Fibroblast of lung (primary cell): ENCODE data around the gene TNIK. TPM values are rescaled to one million over a fixed set of nuclear protein-coding genes. Genes with fewer than 3 reads are reported as not detected.

ENCODE experiments used
- DNase-seq, 2 donors: peaks; one replicate each; pipeline versions ENCODE4 v3.0.0 to v3.0.0-alpha.2; 2010; ENCODE audit warnings: low read depth in 2 of 2
- H2AFZ ChIP-seq: 2 replicates; pipeline ENCODE4 v1.5.1; 2012; ENCODE audit warnings: low read length, control low read depth, inconsistent platforms
- H3K27ac ChIP-seq: 2 replicates; pipeline ENCODE4 v1.5.1; 2011; ENCODE audit warnings: low read length, control low read depth; ENCODE audit not compliant: insufficient read depth
- H3K27me3 ChIP-seq: 2 replicates; pipeline ENCODE4 v1.5.1; 2011; ENCODE audit warnings: mild to moderate bottlenecking, low read length; ENCODE audit not compliant: control insufficient read depth, insufficient read depth
- H3K36me3 ChIP-seq: 2 replicates; pipeline ENCODE4 v1.5.1; 2011; ENCODE audit warnings: low read length; ENCODE audit not compliant: control insufficient read depth, insufficient read depth
- H3K4me1 ChIP-seq: 2 replicates; pipeline ENCODE4 v1.5.1; 2011; ENCODE audit warnings: low read length; ENCODE audit not compliant: control insufficient read depth, insufficient read depth; ENCODE audit errors: extremely low read depth
- H3K4me2 ChIP-seq: 2 replicates; pipeline ENCODE4 v1.5.1; 2011; ENCODE audit warnings: low read length, control low read depth; ENCODE audit not compliant: insufficient read depth; ENCODE audit errors: extremely low read depth
- H3K4me3 ChIP-seq, 4 experiments: fragments of 200-600 bp in 1 of 4; sonication (generic) in 1 of 4; replicated peaks in 1 of 4; 2 replicates each; pipeline ENCODE4 v1.5.1; 2011 to 2016; ENCODE audit warnings: low read length in 4 of 4, low read depth in 3 of 4, mild to moderate bottlenecking in 3 of 4, control low read depth in 2 of 4, inconsistent platforms in 1 of 4, mixed read lengths in 1 of 4; ENCODE audit not compliant: insufficient read depth in 1 of 4; ENCODE audit errors: control extremely low read depth in 1 of 4
- H3K79me2 ChIP-seq: 2 replicates; pipeline ENCODE4 v1.5.1; 2012; ENCODE audit warnings: mild to moderate bottlenecking, low read length, inconsistent platforms; ENCODE audit not compliant: control insufficient read depth, insufficient read depth
- H3K9ac ChIP-seq: 2 replicates; pipeline ENCODE4 v1.5.1; 2011; ENCODE audit warnings: mild to moderate bottlenecking, low read length, control low read depth; ENCODE audit not compliant: insufficient read depth
- H3K9me3 ChIP-seq: 2 replicates; pipeline ENCODE4 v1.5.1; 2012; ENCODE audit warnings: low read depth, low read length; ENCODE audit not compliant: control insufficient read depth, insufficient read depth
- H4K20me1 ChIP-seq: 2 replicates; pipeline ENCODE4 v1.5.1; 2011; ENCODE audit warnings: low read length; ENCODE audit not compliant: control insufficient read depth, insufficient read depth; ENCODE audit errors: extremely low read depth
- EZH2 ChIP-seq: IDR thresholded peaks from 2 replicates; pipeline ENCODE4 v1.5.1; 2012; ENCODE audit warnings: low read length, control low read depth, mild to moderate bottlenecking; ENCODE audit errors: missing control alignments
- polyA plus RNA-seq, 2 donors: library from polyadenylated mRNA; depleted of rRNA in 1 of 2; stranded (reverse) in 1 of 2; unstranded in 1 of 2; fragments of >200 nt; gene quantifications; 2 replicates each; pipeline ENCODE4 v1.2.1, GENCODE V29; 2011 to 2012; ENCODE audit warnings: missing spikeins in 1 of 2
- total RNA-seq: library from RNA; depleted of rRNA; stranded (reverse); fragments of >200 nt; gene quantifications from 2 replicates; pipeline ENCODE4 v1.2.1, GENCODE V29; 2014
- TF ChIP-seq, protein P1 (sequence below), 2 donors: IDR thresholded peaks in 1 of 2; conservative IDR thresholded peaks in 1 of 2; 1 replicate in 1 of 2; 2 replicates in 1 of 2; pipeline ENCODE4 v1.5.1; 2011 to 2012; ENCODE audit warnings: low read length in 2 of 2, control low read depth in 1 of 2, inconsistent platforms in 1 of 2, low read depth in 1 of 2, mild to moderate bottlenecking in 1 of 2

The TNIK gene
- total and polyA plus RNA-seq, 2 donors (not counting 1 experiment from before 2014, with no cell fraction given) = 13.8 to 39.3 TPM

DNA sequence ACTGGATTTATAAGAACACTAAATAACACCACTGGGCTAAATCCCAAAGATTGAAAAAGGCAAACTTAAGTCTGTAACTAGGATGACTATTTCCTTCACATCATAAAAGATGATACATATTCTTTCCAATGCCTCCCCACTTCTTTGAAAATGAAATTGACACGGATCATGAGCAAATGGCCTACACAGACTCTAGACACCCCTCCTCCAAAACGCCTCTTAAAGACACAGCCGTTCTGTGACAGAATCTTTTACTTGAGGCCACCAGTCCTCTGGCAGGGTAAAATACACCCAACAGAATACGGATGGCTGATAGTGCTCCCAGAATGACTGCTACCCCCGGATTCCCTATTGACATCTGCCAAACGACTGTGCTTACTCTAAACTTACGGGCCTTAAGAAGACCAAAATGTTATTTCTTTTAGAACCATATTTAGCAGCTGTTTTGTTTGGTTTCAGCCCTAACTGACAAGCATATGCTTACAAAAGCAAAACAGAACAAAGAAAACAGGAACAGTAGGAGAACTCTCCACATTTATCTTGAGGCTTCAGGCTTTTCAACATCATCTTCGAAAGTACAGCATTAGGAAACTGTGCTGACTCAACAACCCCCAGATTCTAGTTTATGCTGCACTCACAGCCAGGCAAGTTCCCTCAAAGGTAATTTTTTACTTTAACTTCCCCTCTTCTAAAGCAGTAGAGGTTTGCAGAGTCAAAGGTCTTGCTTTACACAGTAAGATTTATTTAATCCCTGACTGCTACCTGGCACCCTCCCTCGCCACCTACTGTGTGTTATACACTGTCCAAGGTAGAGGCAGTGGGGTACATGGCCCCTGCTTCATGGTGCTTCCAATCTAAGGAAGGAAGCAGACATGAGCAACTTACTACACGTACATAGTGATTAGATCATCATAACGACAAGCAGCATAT, 84.3 kb downstream of the TNIK start:
- Histone ChIP-seq H2AFZ (peak overlapping the region; percentile 6), H3K79me2 (peaks cover 5% of the 10 kb centered on the region), H3K9ac (no peak overlapping the region), H3K4me3 (no peak overlapping the region), H4K20me1 (no peaks in the 10 kb centered on the region), H3K36me3 (no peaks in the 10 kb centered on the region), H3K27me3 (no peaks in the 10 kb centered on the region), H3K27ac (peak overlapping the region; percentile 59), H3K9me3 (no peaks in the 10 kb centered on the region), H3K4me2 (peak overlapping the region; percentile 38), H3K4me1 (peaks cover 9% of the 10 kb centered on the region)
- DNase-seq = peak; percentile 53 to 68
- TF ChIP-seq EZH2 = no peak
- TF ChIP-seq, protein P1, sequence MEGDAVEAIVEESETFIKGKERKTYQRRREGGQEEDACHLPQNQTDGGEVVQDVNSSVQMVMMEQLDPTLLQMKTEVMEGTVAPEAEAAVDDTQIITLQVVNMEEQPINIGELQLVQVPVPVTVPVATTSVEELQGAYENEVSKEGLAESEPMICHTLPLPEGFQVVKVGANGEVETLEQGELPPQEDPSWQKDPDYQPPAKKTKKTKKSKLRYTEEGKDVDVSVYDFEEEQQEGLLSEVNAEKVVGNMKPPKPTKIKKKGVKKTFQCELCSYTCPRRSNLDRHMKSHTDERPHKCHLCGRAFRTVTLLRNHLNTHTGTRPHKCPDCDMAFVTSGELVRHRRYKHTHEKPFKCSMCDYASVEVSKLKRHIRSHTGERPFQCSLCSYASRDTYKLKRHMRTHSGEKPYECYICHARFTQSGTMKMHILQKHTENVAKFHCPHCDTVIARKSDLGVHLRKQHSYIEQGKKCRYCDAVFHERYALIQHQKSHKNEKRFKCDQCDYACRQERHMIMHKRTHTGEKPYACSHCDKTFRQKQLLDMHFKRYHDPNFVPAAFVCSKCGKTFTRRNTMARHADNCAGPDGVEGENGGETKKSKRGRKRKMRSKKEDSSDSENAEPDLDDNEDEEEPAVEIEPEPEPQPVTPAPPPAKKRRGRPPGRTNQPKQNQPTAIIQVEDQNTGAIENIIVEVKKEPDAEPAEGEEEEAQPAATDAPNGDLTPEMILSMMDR (conservative IDR thresholded peaks at IDR 0.05 in 1 of 2, IDR thresholded peaks at IDR 0.05 in 1 of 2; ENCODE audit: low read depth in 1 of 2, low read length in 2 of 2) = no peak

- H3K4me1 ChIP-seq = peaks cover 9% of the 10 kb centered on the region
- H3K79me2 ChIP-seq = peaks cover 5% of the 10 kb centered on the region
- no peaks in the 10 kb centered on the region for H3K9me3 ChIP-seq
- peak overlapping the region; percentile 30 for H3K27ac ChIP-seq
- DNase-seq = peak; percentile 43 to 97
- peak overlapping the region; percentile 28 for H3K4me2 ChIP-seq
- H3K9ac ChIP-seq = no peak overlapping the region
- no peaks in the 10 kb centered on the region for H3K27me3 ChIP-seq
- no peak overlapping the region for H2AFZ ChIP-seq
- H4K20me1 ChIP-seq = no peaks in the 10 kb centered on the region
- no peak for TF ChIP-seq EZH2
- TF ChIP-seq, protein P1 (conservative IDR thresholded peaks at IDR 0.05 in 1 of 2, IDR thresholded peaks at IDR 0.05 in 1 of 2; ENCODE audit: low read depth in 1 of 2, low read length in 2 of 2) = no peak
- H3K36me3 ChIP-seq = no peaks in the 10 kb centered on the region
- H3K4me3 ChIP-seq = no peak overlapping the region
These were observed 85.4 kb downstream of the TNIK start for GRCh38 chr3:171374661-171375285.

GRCh38 chr3:171374260-171374659, 85.9 kb downstream of the TNIK start:
- TF ChIP-seq, protein P1 (conservative IDR thresholded peaks at IDR 0.05 in 1 of 2, IDR thresholded peaks at IDR 0.05 in 1 of 2; ENCODE audit: low read depth in 1 of 2, low read length in 2 of 2) = no peak
- no peak for TF ChIP-seq EZH2
- no peaks in the 10 kb centered on the region for H3K27me3 ChIP-seq
- peak overlapping the region; percentile 26 for H3K4me2 ChIP-seq
- peaks cover 5% of the 10 kb centered on the region for H3K79me2 ChIP-seq
- no peak overlapping the region for H3K9ac ChIP-seq
- H2AFZ ChIP-seq = no peak overlapping the region
- H3K27ac ChIP-seq = peak overlapping the region; percentile 30
- peak in 1 of 2 donors; percentile 61 for DNase-seq
- H4K20me1 ChIP-seq = no peaks in the 10 kb centered on the region
- H3K9me3 ChIP-seq = no peaks in the 10 kb centered on the region
- H3K4me1 ChIP-seq = peaks cover 7% of the 10 kb centered on the region
- no peak overlapping the region for H3K4me3 ChIP-seq
- H3K36me3 ChIP-seq = no peaks in the 10 kb centered on the region
